ENCODE data around the gene PARP15.

DNA sequence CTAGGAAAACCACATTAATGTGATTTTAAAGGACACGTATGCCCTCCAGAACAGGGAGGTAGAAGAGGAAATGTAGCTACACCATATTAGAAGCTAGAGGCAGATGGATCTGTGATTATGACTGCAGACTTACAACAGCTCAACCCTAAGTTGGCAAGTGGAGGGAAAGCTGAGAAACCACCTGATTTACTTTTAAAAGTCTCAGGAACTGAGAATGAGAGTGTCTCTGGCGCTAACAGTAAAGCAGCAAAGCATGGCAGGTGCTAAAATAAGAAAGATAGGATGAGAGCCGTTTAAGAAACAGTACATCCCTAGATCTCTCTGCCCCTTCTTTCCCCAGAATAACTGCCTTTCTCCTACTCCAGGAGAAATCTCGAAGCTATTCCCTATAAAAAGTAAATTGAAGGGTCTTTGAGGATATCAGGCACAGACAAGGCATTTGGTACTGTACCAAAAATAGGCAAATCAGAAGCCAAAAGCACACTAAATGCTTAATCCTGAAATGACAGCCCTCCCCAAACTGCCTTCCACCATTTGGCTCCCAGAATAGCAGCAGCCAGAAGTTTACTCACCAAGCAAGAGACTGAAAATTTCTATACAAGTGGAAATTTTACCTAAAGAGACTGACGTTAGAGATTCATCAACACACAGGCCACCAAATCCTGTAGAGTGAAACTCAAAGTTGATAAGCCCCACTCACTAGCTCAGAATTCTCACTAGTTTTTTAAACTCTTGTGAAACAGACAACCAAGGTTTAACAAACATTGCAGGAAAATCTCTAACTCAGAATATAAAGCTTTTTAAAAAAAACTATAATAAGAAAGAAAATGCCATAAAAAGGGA lies 68.9 kb downstream of the PARP15 start:
- TF ChIP-seq POLR2A (IDR thresholded peaks at IDR 0.05): no peak
- TF ChIP-seq, protein P1, sequence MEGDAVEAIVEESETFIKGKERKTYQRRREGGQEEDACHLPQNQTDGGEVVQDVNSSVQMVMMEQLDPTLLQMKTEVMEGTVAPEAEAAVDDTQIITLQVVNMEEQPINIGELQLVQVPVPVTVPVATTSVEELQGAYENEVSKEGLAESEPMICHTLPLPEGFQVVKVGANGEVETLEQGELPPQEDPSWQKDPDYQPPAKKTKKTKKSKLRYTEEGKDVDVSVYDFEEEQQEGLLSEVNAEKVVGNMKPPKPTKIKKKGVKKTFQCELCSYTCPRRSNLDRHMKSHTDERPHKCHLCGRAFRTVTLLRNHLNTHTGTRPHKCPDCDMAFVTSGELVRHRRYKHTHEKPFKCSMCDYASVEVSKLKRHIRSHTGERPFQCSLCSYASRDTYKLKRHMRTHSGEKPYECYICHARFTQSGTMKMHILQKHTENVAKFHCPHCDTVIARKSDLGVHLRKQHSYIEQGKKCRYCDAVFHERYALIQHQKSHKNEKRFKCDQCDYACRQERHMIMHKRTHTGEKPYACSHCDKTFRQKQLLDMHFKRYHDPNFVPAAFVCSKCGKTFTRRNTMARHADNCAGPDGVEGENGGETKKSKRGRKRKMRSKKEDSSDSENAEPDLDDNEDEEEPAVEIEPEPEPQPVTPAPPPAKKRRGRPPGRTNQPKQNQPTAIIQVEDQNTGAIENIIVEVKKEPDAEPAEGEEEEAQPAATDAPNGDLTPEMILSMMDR (IDR thresholded peaks at IDR 0.05): no peak
